Measurements from ENCODE around the gene SMYD3. TPM values are rescaled to one million over a fixed set of nuclear protein-coding genes. Genes with fewer than 3 reads are reported as not detected.

The SMYD3 gene
- total and polyA plus RNA-seq, 10 of the 15 experiments (the other 5 are each of a cell fraction or from before 2014, with no cell fraction given) = 18.3 to 54.0 (median 24.8) TPM

GRCh38 chr1:245894843-245895242 is 612.2 kb downstream of the SMYD3 start (continued):
- TF ChIP-seq ZNF687 (IDR thresholded peaks at IDR 0.05) (peak; percentile 90), CHD4 (IDR thresholded peaks at IDR 0.05) (no peak), NFIC (IDR thresholded peaks at IDR 0.05; ENCODE audit: low read depth, low read length) (no peak), IKZF2 (IDR thresholded peaks at IDR 0.05) (peak; percentile 89 to 92), CHD2 (IDR thresholded peaks at IDR 0.05; ENCODE audit: borderline replicate concordance, low read depth, low read length) (0 out of 2 replicates have a peak, but pooled peaks have one; percentile 12), KAT2A (conservative IDR thresholded peaks at IDR 0.05; ENCODE audit: control insufficient read depth, low read depth, low read length) (no peak), PAX5 (IDR thresholded peaks at IDR 0.05; ENCODE audit: borderline replicate concordance, low read depth, low read length) (peak; percentile 67), TCF12 (IDR thresholded peaks at IDR 0.05; ENCODE audit: low read depth, low read length) (peak; percentile 77; the same call in 1 of the 2 replicates), EZH2 (IDR thresholded peaks at IDR 0.05; ENCODE audit: borderline replicate concordance, control insufficient read depth, low read depth, low read length) (no peak), WRNIP1 (IDR thresholded peaks at IDR 0.05; ENCODE audit: borderline replicate concordance, low read depth, low read length) (no peak), CBFB (IDR thresholded peaks at IDR 0.05; ENCODE audit: low read depth) (no peak), PRDM15 (CRISPR knock-in tag; IDR thresholded peaks at IDR 0.05) (no peak), MTA2 (IDR thresholded peaks at IDR 0.05; ENCODE audit: low read depth) (peak; percentile 70)
- TF ChIP-seq, protein P1, sequence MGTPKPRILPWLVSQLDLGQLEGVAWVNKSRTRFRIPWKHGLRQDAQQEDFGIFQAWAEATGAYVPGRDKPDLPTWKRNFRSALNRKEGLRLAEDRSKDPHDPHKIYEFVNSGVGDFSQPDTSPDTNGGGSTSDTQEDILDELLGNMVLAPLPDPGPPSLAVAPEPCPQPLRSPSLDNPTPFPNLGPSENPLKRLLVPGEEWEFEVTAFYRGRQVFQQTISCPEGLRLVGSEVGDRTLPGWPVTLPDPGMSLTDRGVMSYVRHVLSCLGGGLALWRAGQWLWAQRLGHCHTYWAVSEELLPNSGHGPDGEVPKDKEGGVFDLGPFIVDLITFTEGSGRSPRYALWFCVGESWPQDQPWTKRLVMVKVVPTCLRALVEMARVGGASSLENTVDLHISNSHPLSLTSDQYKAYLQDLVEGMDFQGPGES (IDR thresholded peaks at IDR 0.05) = no peak
- TF ChIP-seq, protein P2, sequence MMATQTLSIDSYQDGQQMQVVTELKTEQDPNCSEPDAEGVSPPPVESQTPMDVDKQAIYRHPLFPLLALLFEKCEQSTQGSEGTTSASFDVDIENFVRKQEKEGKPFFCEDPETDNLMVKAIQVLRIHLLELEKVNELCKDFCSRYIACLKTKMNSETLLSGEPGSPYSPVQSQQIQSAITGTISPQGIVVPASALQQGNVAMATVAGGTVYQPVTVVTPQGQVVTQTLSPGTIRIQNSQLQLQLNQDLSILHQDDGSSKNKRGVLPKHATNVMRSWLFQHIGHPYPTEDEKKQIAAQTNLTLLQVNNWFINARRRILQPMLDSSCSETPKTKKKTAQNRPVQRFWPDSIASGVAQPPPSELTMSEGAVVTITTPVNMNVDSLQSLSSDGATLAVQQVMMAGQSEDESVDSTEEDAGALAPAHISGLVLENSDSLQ (IDR thresholded peaks at IDR 0.05) = peak; percentile 22; the same call in 1 of the 2 replicates
- TF ChIP-seq, protein P3, sequence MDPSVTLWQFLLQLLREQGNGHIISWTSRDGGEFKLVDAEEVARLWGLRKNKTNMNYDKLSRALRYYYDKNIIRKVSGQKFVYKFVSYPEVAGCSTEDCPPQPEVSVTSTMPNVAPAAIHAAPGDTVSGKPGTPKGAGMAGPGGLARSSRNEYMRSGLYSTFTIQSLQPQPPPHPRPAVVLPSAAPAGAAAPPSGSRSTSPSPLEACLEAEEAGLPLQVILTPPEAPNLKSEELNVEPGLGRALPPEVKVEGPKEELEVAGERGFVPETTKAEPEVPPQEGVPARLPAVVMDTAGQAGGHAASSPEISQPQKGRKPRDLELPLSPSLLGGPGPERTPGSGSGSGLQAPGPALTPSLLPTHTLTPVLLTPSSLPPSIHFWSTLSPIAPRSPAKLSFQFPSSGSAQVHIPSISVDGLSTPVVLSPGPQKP (IDR thresholded peaks at IDR 0.05; ENCODE audit: low read depth, low read length) = no peak
- TF ChIP-seq, protein P4, sequence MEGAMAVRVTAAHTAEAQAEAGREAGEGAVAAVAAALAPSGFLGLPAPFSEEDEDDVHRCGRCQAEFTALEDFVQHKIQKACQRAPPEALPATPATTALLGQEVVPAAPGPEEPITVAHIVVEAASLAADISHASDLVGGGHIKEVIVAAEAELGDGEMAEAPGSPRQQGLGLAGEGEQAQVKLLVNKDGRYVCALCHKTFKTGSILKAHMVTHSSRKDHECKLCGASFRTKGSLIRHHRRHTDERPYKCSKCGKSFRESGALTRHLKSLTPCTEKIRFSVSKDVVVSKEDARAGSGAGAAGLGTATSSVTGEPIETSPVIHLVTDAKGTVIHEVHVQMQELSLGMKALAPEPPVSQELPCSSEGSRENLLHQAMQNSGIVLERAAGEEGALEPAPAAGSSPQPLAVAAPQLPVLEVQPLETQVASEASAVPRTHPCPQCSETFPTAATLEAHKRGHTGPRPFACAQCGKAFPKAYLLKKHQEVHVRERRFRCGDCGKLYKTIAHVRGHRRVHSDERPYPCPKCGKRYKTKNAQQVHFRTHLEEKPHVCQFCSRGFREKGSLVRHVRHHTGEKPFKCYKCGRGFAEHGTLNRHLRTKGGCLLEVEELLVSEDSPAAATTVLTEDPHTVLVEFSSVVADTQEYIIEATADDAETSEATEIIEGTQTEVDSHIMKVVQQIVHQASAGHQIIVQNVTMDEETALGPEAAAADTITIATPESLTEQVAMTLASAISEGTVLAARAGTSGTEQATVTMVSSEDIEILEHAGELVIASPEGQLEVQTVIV (IDR thresholded peaks at IDR 0.05; ENCODE audit: borderline replicate concordance, partially characterized antibody) = no peak
